H1 (cell line): Measurements from ENCODE around the gene CDH26. TPM values are rescaled to one million over a fixed set of nuclear protein-coding genes. Genes with fewer than 3 reads are reported as not detected.

Experiments used
- CTCF ChIA-PET: fragments of 300-600 bp; sonication (Branson Sonifier 250); formaldehyde crosslinking; loops from one replicate; lab custom pipeline; 2021; ENCODE audit not compliant: partially characterized antibody; lab: Charles Lee
- POLR2A ChIA-PET: fragments of 300-600 bp; sonication (Branson Sonifier 250); formaldehyde crosslinking; loops from one replicate; lab custom pipeline; 2021; ENCODE audit warnings: inconsistent platforms; ENCODE audit not compliant: partially characterized antibody; lab: Charles Lee
- DNase-seq, 2 experiments: peaks; one replicate each; pipeline versions ENCODE4 v3.0.0 to v3.0.0-alpha.2; 2010 to 2022; ENCODE audit warnings: low spot score in 2 of 2, low read depth in 1 of 2, mixed read lengths in 1 of 2
- FAIRE-seq: peaks from 2 replicates; lab custom pipeline; 2011; peaks lifted over from hg19 to GRCh38; lab: Jason Lieb, UNC
- H2AFZ ChIP-seq: 2 replicates; pipeline ENCODE4 v1.8.1; 2012; ENCODE audit warnings: low read length, inconsistent platforms
- H2AK5ac ChIP-seq: 2 replicates; pipeline ENCODE4 v1.6.1; 2013; ENCODE audit warnings: low read depth, low read length
- H2BK120ac ChIP-seq: replicated peaks from 2 replicates; pipeline ENCODE3; 2013; ENCODE audit warnings: low read depth, low read length, inconsistent platforms
- H2BK12ac ChIP-seq: 2 replicates; pipeline ENCODE4 v1.6.1; 2013; ENCODE audit warnings: low read depth, low read length
- H2BK15ac ChIP-seq: 2 replicates; pipeline ENCODE4 v1.6.1; 2013; ENCODE audit warnings: low read length
- H2BK20ac ChIP-seq: 2 replicates; pipeline ENCODE4 v1.6.1; 2013; ENCODE audit warnings: low read length
- H2BK5ac ChIP-seq: 2 replicates; pipeline ENCODE4 v1.6.1; 2013; ENCODE audit warnings: low read depth, low read length
- H3K14ac ChIP-seq: 2 replicates; pipeline ENCODE4 v1.6.1; 2013; ENCODE audit warnings: inconsistent platforms; ENCODE audit not compliant: insufficient read length
- H3K18ac ChIP-seq: 2 replicates; pipeline ENCODE4 v1.6.1; 2013; ENCODE audit warnings: low read length; ENCODE audit errors: extremely low read depth
- H3K23ac ChIP-seq: 2 replicates; pipeline ENCODE4 v1.6.1; 2013; ENCODE audit warnings: inconsistent platforms; ENCODE audit not compliant: insufficient read length
- H3K23me2 ChIP-seq: 2 replicates; pipeline ENCODE4 v1.6.1; 2013; ENCODE audit warnings: low read depth, low read length
- H3K27ac ChIP-seq: 2 replicates; pipeline ENCODE4 v1.6.1; 2011; ENCODE audit warnings: low read depth, low read length, inconsistent platforms
- H3K27me3 ChIP-seq, 4 experiments: replicated peaks in 1 of 4; 1 replicate in 1 of 4; 2 replicates in 3 of 4; pipeline versions ENCODE4 v1.6.1 to v1.8.1; 2011 to 2013; ENCODE audit warnings: low read length in 3 of 4, mild to moderate bottlenecking in 3 of 4, inconsistent platforms in 2 of 4, mixed read lengths in 2 of 4, moderate library complexity in 1 of 4; ENCODE audit not compliant: control insufficient read depth in 3 of 4, insufficient read depth in 3 of 4; ENCODE audit errors: extremely low read depth in 1 of 4
- H3K36me3 ChIP-seq, 4 experiments: 2 replicates each; pipeline versions ENCODE4 v1.6.1 to v1.8.1; 2011 to 2013; ENCODE audit warnings: mild to moderate bottlenecking in 4 of 4, low read length in 3 of 4, moderate library complexity in 2 of 4, control low read depth in 1 of 4, inconsistent platforms in 1 of 4; ENCODE audit not compliant: insufficient read depth in 4 of 4, control insufficient read depth in 2 of 4
- H3K4ac ChIP-seq: replicated peaks from 2 replicates; pipeline ENCODE3; 2013; ENCODE audit warnings: low read length, low read depth, mixed read lengths, inconsistent platforms; ENCODE audit not compliant: insufficient read length
- H3K4me1 ChIP-seq, 4 experiments: replicated peaks in 1 of 4; 1 replicate in 1 of 4; 2 replicates in 3 of 4; pipeline versions ENCODE4 v1.6.1 to v1.8.1; 2011 to 2013; ENCODE audit warnings: low read length in 3 of 4, inconsistent platforms in 2 of 4, mixed read lengths in 1 of 4; ENCODE audit not compliant: insufficient read depth in 4 of 4, control insufficient read depth in 3 of 4
- H3K4me2 ChIP-seq, 2 experiments: 2 replicates each; pipeline versions ENCODE4 v1.6.1 to v1.8.1; 2011 to 2013; ENCODE audit warnings: low read depth in 2 of 2, low read length in 2 of 2, control low read depth in 1 of 2, inconsistent platforms in 1 of 2, mild to moderate bottlenecking in 1 of 2; ENCODE audit not compliant: insufficient read depth in 1 of 2
- H3K4me3 ChIP-seq, 4 experiments: fragments of 200-600, 300-600 bp in 1 of 4; sonication (generic), shearing (Covaris generic), sonication (Bioruptor Twin) in 1 of 4; 2 replicates each; pipeline versions ENCODE4 v1.5.1 to v1.8.1; 2011 to 2016; ENCODE audit warnings: low read length in 4 of 4, low read depth in 3 of 4, control low read depth in 2 of 4, inconsistent platforms in 2 of 4, mild to moderate bottlenecking in 2 of 4, mixed read lengths in 1 of 4, moderate library complexity in 1 of 4; ENCODE audit not compliant: insufficient read depth in 2 of 4; ENCODE audit errors: extremely low read depth in 1 of 4
- H3K56ac ChIP-seq: replicated peaks from 2 replicates; pipeline ENCODE3; 2013; ENCODE audit warnings: low read depth, mild to moderate bottlenecking, mixed read lengths, low read length, inconsistent platforms; ENCODE audit not compliant: insufficient read length
- H3K79me1 ChIP-seq: 2 replicates; pipeline ENCODE4 v1.6.1; 2013; ENCODE audit warnings: low read depth, low read length, control low read depth
- H3K79me2 ChIP-seq, 2 experiments: 2 replicates each; pipeline versions ENCODE4 v1.6.1 to v1.8.1; 2012 to 2013; ENCODE audit warnings: low read length in 2 of 2, mild to moderate bottlenecking in 2 of 2, inconsistent platforms in 1 of 2; ENCODE audit not compliant: insufficient read depth in 2 of 2, control insufficient read depth in 1 of 2
- H3K9ac ChIP-seq, 4 experiments: replicated peaks in 1 of 4; 1 replicate in 1 of 4; 2 replicates in 3 of 4; pipeline versions ENCODE4 v1.6.1 to v1.8.1; 2011 to 2013; ENCODE audit warnings: low read depth in 3 of 4, low read length in 3 of 4, control low read depth in 2 of 4, mild to moderate bottlenecking in 2 of 4, moderate library complexity in 2 of 4, inconsistent platforms in 1 of 4; ENCODE audit errors: extremely low read depth in 1 of 4
- H3K9me3 ChIP-seq, 2 experiments: 2 replicates each; pipeline versions ENCODE4 v1.6.1 to v1.8.1; 2012 to 2013; ENCODE audit warnings: mild to moderate bottlenecking in 2 of 2, moderate library complexity in 2 of 2, control low read depth in 1 of 2, inconsistent platforms in 1 of 2, low read depth in 1 of 2, low read length in 1 of 2, mixed read lengths in 1 of 2; ENCODE audit not compliant: insufficient read depth in 2 of 2
- H4K20me1 ChIP-seq, 2 experiments: replicated peaks in 1 of 2; 2 replicates each; pipeline versions ENCODE3 to v1.8.1; 2011 to 2013; ENCODE audit warnings: inconsistent platforms in 2 of 2, low read length in 2 of 2, mild to moderate bottlenecking in 1 of 2; ENCODE audit not compliant: insufficient read depth in 2 of 2, control insufficient read depth in 1 of 2
- H4K5ac ChIP-seq: 2 replicates; pipeline ENCODE4 v1.6.1; 2013; ENCODE audit warnings: low read length, low read depth, mixed read lengths, inconsistent platforms; ENCODE audit not compliant: insufficient read length
- H4K8ac ChIP-seq: 2 replicates; pipeline ENCODE4 v1.8.0; 2013; ENCODE audit warnings: mild to moderate bottlenecking, moderate library complexity, low read length, inconsistent platforms; ENCODE audit not compliant: insufficient read depth; ENCODE audit errors: extremely low read depth
- H4K91ac ChIP-seq: replicated peaks from 2 replicates; pipeline ENCODE3; 2013; ENCODE audit warnings: low read length, mixed read lengths, inconsistent platforms; ENCODE audit not compliant: insufficient read length
- ATF3 ChIP-seq: IDR thresholded peaks from 2 replicates; pipeline ENCODE4 v1.6.1; 2011; ENCODE audit warnings: low read depth, mild to moderate bottlenecking, low read length; ENCODE audit not compliant: insufficient read depth
- BCL11A ChIP-seq, 2 experiments: IDR thresholded peaks; one replicate each; pipeline ENCODE4 v1.6.1; 2011; ENCODE audit warnings: low read depth in 2 of 2, low read length in 2 of 2, mild to moderate bottlenecking in 2 of 2
- CHD2 ChIP-seq: IDR thresholded peaks from 2 replicates; pipeline ENCODE4 v1.6.1; 2012; ENCODE audit warnings: low read length, improper control_type of control experiment
- JUN ChIP-seq: IDR thresholded peaks from 2 replicates; pipeline ENCODE4 v1.6.1; 2011; ENCODE audit warnings: low read depth, mild to moderate bottlenecking, improper control_type of control experiment, low read length
- JUND ChIP-seq: IDR thresholded peaks from 2 replicates; pipeline ENCODE4 v1.6.1; 2011; ENCODE audit warnings: mild to moderate bottlenecking, improper control_type of control experiment, low read length
- KDM1A ChIP-seq: fragments of 200-600, 300-600 bp; sonication (generic); IDR thresholded peaks from 2 replicates; pipeline ENCODE4 v1.7.1; 2016; ENCODE audit warnings: mild to moderate bottlenecking, low read length, borderline replicate concordance
- MAX ChIP-seq: IDR thresholded peaks from 2 replicates; pipeline ENCODE4 v1.6.1; 2012; ENCODE audit warnings: inconsistent platforms
- RBBP5 ChIP-seq: IDR thresholded peaks from 2 replicates; pipeline ENCODE4 v1.7.1; 2012; ENCODE audit warnings: low read depth, mild to moderate bottlenecking, inconsistent platforms, low read length, moderate library complexity, borderline replicate concordance
- SP4 ChIP-seq: IDR thresholded peaks from 2 replicates; pipeline ENCODE4 v1.6.1; 2012; ENCODE audit warnings: low read length, inconsistent platforms
- TBP ChIP-seq: IDR thresholded peaks from 2 replicates; pipeline ENCODE4 v1.6.1; 2011; ENCODE audit warnings: low read depth, low read length, improper control_type of control experiment
- WGBS, 2 experiments: shearing (Covaris generic) in 1 of 2; methylation state at CpG; one replicate each; pipeline versions ENCODE4 v1.1.6 to v1.1.7; 2013 to 2015; ENCODE audit warnings: low lambda C conversion rate in 2 of 2, mixed read lengths in 2 of 2, inconsistent platforms in 1 of 2, low coverage in 1 of 2, missing lambda C conversion rate in 1 of 2; ENCODE audit not compliant: insufficient replicate concordance in 2 of 2, insufficient coverage in 1 of 2, insufficient read length in 1 of 2; ENCODE audit errors: extremely low coverage in 1 of 2, missing lambda C conversion rate in 1 of 2; 5-methylcytosine and 5-hydroxymethylcytosine counted together
- polyA plus RNA-seq, 7 experiments: library from polyadenylated mRNA; depleted of rRNA in 3 of 7; stranded (reverse) in 5 of 7; unstranded in 2 of 7; fragments of >200 nt in 5 of 7; fragments of 200-250 nt in 2 of 7; gene quantifications; 1 replicate in 5 of 7; 2 replicates in 1 of 7; 4 replicates in 1 of 7; pipeline versions ENCODE4 v1.2.1 to v1.2.3, GENCODE V29; 2011 to 2013; ENCODE audit warnings: missing spikeins in 2 of 7, mixed read lengths in 2 of 7
- total RNA-seq: library from RNA; stranded (reverse); fragmentation: NEBNext Ultra II Directional; extraction: Animal tissue kit (Norgen Biotek cat#: 25700); gene quantifications from 2 replicates; pipeline ENCODE4 v1.2.1, GENCODE V29; 2021

The CDH26 gene
- total and polyA plus RNA-seq, 2 of the 8 experiments (the other 6 are each of a cell fraction or from before 2014, with no cell fraction given) = 1.5 to 1.7 TPM

- 10% methylated on average over 4 of the region's 4 CpGs; no CpG with 5 or more reads in 1 of the 2 experiments for WGBS, 2 experiments
- peak overlapping the region; percentile 34 for H3K18ac ChIP-seq
- H2BK12ac ChIP-seq = no peak overlapping the region
- ChIA-PET POLR2A (interaction anchor here (2.3 kb wide), 1 partner anchor 13 kb away, joined by 8 read pairs; no protein-coding TSS in a partner anchor), CTCF (interaction anchor here (0.9 kb wide), 1 partner anchor 14 kb away, joined by 3 read pairs; no protein-coding TSS in a partner anchor)
- H4K91ac ChIP-seq = no peak overlapping the region
- H3K4me2 ChIP-seq = peak overlapping the region; percentile 83 to 93
- peaks cover 0 to 5% of the 10 kb centered on the region in 2 experiments; a peak in 1 of 4 replicates for H3K79me2 ChIP-seq
- H3K4me3 ChIP-seq = peak overlapping the region; percentile 61 to 88 (median 75)
- H3K23me2 ChIP-seq = peaks cover 12% of the 10 kb centered on the region
- peaks cover 5 to 9% of the 10 kb centered on the region in 2 experiments; a peak in 3 of 4 replicates for H3K9me3 ChIP-seq
- H2AK5ac ChIP-seq = no peak overlapping the region
- peak overlapping the region; percentile 3 for H2BK120ac ChIP-seq
- H2BK5ac ChIP-seq = peak overlapping the region; percentile 95
- H4K20me1 ChIP-seq = peaks cover 0 to 7% of the 10 kb centered on the region in 2 experiments
- H4K8ac ChIP-seq = no peak overlapping the region
- no peak overlapping the region for H2BK20ac ChIP-seq
- H3K23ac ChIP-seq = no peak overlapping the region
- no peak for DNase-seq
- H2AFZ ChIP-seq = peak overlapping the region; percentile 95
- peaks cover 0 to 6% (median 2%) of the 10 kb centered on the region in 4 experiments; a peak in 4 of 7 replicates for H3K4me1 ChIP-seq
- no peak overlapping the region for H3K4ac ChIP-seq
- H3K27ac ChIP-seq = peak overlapping the region; percentile 72; the same call in 1 of the 2 replicates
- H2BK15ac ChIP-seq = no peak overlapping the region
- no peak overlapping the region for H3K56ac ChIP-seq
- no peak for FAIRE-seq
- H3K9ac ChIP-seq = peak overlapping the region in 3 of 4 experiments; percentile 78 to 83 (median 82); a peak in 5 of 7 replicates
- peaks cover 0 to 17% (median 7%) of the 10 kb centered on the region in 4 experiments; a peak in 4 of 8 replicates for H3K36me3 ChIP-seq
- no peaks in the 10 kb centered on the region for H3K79me1 ChIP-seq
- no peak overlapping the region for H3K14ac ChIP-seq
- H3K27me3 ChIP-seq = peaks cover 9 to 19% (median 14%) of the 10 kb centered on the region in 4 experiments
- H4K5ac ChIP-seq = no peak overlapping the region
- TF ChIP-seq ATF3 = no peak
- no peak for TF ChIP-seq BCL11A (IDR thresholded peaks at IDR 0.05; ENCODE audit: low read depth in 2 of 2, low read length in 2 of 2)
- no peak for TF ChIP-seq RBBP5
- TF ChIP-seq TBP = no peak
- no peak for TF ChIP-seq JUN
- no peak for TF ChIP-seq KDM1A
- no peak for TF ChIP-seq MAX
- TF ChIP-seq SP4 = no peak
- TF ChIP-seq JUND = no peak
- TF ChIP-seq CHD2 = no peak
Measured at GRCh38 chr20:59940956-59941294, 17.3 kb upstream of the CDH26 start.
